DND-41 (cell line): ENCODE measurements around the gene RWDD1.

Experiments
- CTCF ChIP-seq: IDR thresholded peaks from 2 replicates; pipeline ENCODE4 v1.5.1; 2012; ENCODE audit warnings: borderline replicate concordance, low read length, moderate library complexity, mild to moderate bottlenecking; ENCODE audit not compliant: poor library complexity, severe bottlenecking; ENCODE audit errors: extremely low read depth
- EZH2 ChIP-seq: IDR thresholded peaks from 3 replicates; pipeline ENCODE4 v1.6.1; 2012; ENCODE audit warnings: borderline replicate concordance, low read depth, mild to moderate bottlenecking, moderate library complexity, low read length, inconsistent platforms; ENCODE audit not compliant: severe bottlenecking

GRCh38 chr6:116568111-116568510, 3.2 kb upstream of the RWDD1 start:
- TF ChIP-seq CTCF (no peak), EZH2 (no peak)
